Left ventricle myocardium superior (tissue), 1 donor: ENCODE results near the gene FNDC10. TPM values are rescaled to one million over a fixed set of nuclear protein-coding genes. Genes with fewer than 3 reads are reported as not detected.
A peak's percentile ranks its signal among the peaks of the same experiment; 100 is the strongest.

Experiments
- ATAC-seq: fragments of 200-7000 bp; cut with Tn5 transposase; one replicate; pipeline ENCODE4 v1.9.1; 2020; ENCODE audit warnings: mild to moderate bottlenecking, moderate library complexity
- DNase-seq: peaks from one replicate; pipeline ENCODE4 v3.0.0-alpha.2; 2020
- intact Hi-C: fragments of 100-400 bp; cut with micrococcal nuclease; formaldehyde crosslinking; loops from one replicate; pipeline ENCODE4 v1.11.0; 2022
- total RNA-seq: library from RNA; stranded (reverse); fragmentation: NEBNext Ultra II Directional; extraction: Animal tissue kit (Norgen Biotek cat#: 25700); gene quantifications from one replicate; pipeline ENCODE4 v1.2.1, GENCODE V29; 2021
- donor health status: DM: no; HTN: yes; CAD: no; lungs with severe emphysema.

The FNDC10 gene
- total RNA-seq, 1 donor from 2014 or later = 3.6 TPM

GRCh38 chr1:1629430-1630190 lies 29.7 kb upstream of the FNDC10 start:
- intact Hi-C loops = no loop called here
- ATAC-seq (no peak), DNase-seq (peak; percentile 49)

GRCh38 chr1:1628754-1629429 lies 29.0 kb upstream of the FNDC10 start:
- no peak for DNase-seq

GRCh38 chr1:1627829-1628753 lies 28.2 kb upstream of the FNDC10 start:
- intact Hi-C loops = no loop called here
- DNase-seq (peak; percentile 37), ATAC-seq (no peak)

More at GRCh38 chr1:1628754-1629429, 29.0 kb upstream of the FNDC10 start:
- no peak for ATAC-seq
- intact Hi-C loops = no loop called here

- DNase-seq (peak; percentile 29), ATAC-seq (no peak)
- intact Hi-C loops = no loop called here
Measured at GRCh38 chr1:1627261-1627828, 27.4 kb upstream of the FNDC10 start.

GRCh38 chr1:1626207-1627141 lies 26.5 kb upstream of the FNDC10 start:
- intact Hi-C loops = no loop called here
- peak; percentile 36 for DNase-seq
- ATAC-seq = no peak

GRCh38 chr1:1625824-1626206 lies 25.9 kb upstream of the FNDC10 start:
- intact Hi-C loops = no loop called here
- DNase-seq (peak; percentile 26), ATAC-seq (peak; percentile 4)

- intact Hi-C loops = no loop called here
- DNase-seq (no peak), ATAC-seq (peak; percentile 0)
Measured at GRCh38 chr1:1625404-1625775, 25.5 kb upstream of the FNDC10 start.

GRCh38 chr1:1624443-1625403 lies 24.8 kb upstream of the FNDC10 start:
- intact Hi-C loops = no loop called here
- ATAC-seq = peak; percentile 67
- DNase-seq = peak; percentile 87

GRCh38 chr1:1623631-1624442 lies 23.9 kb upstream of the FNDC10 start:
- DNase-seq = peak; percentile 31
- intact Hi-C loops = no loop called here
- no peak for ATAC-seq

- DNase-seq = peak; percentile 32
- intact Hi-C loops = no loop called here
- no peak for ATAC-seq
Measured at GRCh38 chr1:1623181-1623630, 23.3 kb upstream of the FNDC10 start.

- ATAC-seq = no peak
- intact Hi-C loops = no loop called here
- peak; percentile 20 for DNase-seq
Measured at GRCh38 chr1:1622788-1623094, 22.8 kb upstream of the FNDC10 start.

GRCh38 chr1:1622010-1622787 lies 22.3 kb upstream of the FNDC10 start:
- intact Hi-C loops = no loop called here
- ATAC-seq (no peak), DNase-seq (peak; percentile 37)

- DNase-seq = peak; percentile 29
- ATAC-seq = no peak
- intact Hi-C loops = no loop called here
Measured at GRCh38 chr1:1621173-1622009, 21.5 kb upstream of the FNDC10 start.

- no peak for ATAC-seq
- intact Hi-C loops = no loop called here
- peak; percentile 39 for DNase-seq
Measured at GRCh38 chr1:1620433-1621139, 20.7 kb upstream of the FNDC10 start.
